Heart right ventricle (tissue), 16 donors: ENCODE measurements around the gene KANK2. TPM values are rescaled to one million over a fixed set of nuclear protein-coding genes. Genes with fewer than 3 reads are reported as not detected.
"Not testable (repeated sequence)": the region's sequence is repeated elsewhere in the genome, so short reads cannot be mapped to it uniquely, and the experiment has no call there.

Experiments
- ATAC-seq, 8 donors: fragments of 200-7000 bp; cut with Tn5 transposase; one replicate each; pipeline ENCODE4 v1.9.1; 2020; ENCODE audit warnings: mild to moderate bottlenecking in 8 of 8, moderate library complexity in 8 of 8, moderate number of reproducible peaks in 1 of 8
- DNase-seq, 2 donors: peaks; one replicate each; pipeline ENCODE4 v3.0.0-alpha.2; 2020
- H3K27ac ChIP-seq, 10 donors: fragments of 200-600 bp; sonication (generic) in 2 of 10; one replicate each; pipeline versions ENCODE4 v1.5.0 to v1.8.0; 2020 to 2022; ENCODE audit warnings: mild to moderate bottlenecking in 3 of 10
- H3K27me3 ChIP-seq, 7 donors: fragments of 200-600 bp; one replicate each; pipeline ENCODE4 v1.8.0; 2021 to 2022; ENCODE audit warnings: mild to moderate bottlenecking in 2 of 7
- H3K36me3 ChIP-seq, 9 donors: fragments of 200-600 bp; sonication (generic) in 1 of 9; one replicate each; pipeline versions ENCODE4 v1.5.0 to v1.8.0; 2020 to 2022; ENCODE audit warnings: mild to moderate bottlenecking in 2 of 9
- H3K4me1 ChIP-seq, 9 donors: fragments of 200-600 bp; sonication (generic) in 1 of 9; one replicate each; pipeline versions ENCODE4 v1.5.0 to v1.8.0; 2020 to 2022; ENCODE audit warnings: mild to moderate bottlenecking in 4 of 9
- H3K4me3 ChIP-seq, 10 donors: fragments of 200-600 bp; sonication (generic) in 2 of 10; one replicate each; pipeline versions ENCODE4 v1.5.0 to v1.8.0; 2020 to 2022; ENCODE audit warnings: mild to moderate bottlenecking in 7 of 10, moderate library complexity in 2 of 10
- H3K9me3 ChIP-seq, 11 donors: fragments of 200-600 bp in 10 of 11; sonication (generic) in 2 of 11; one replicate each; pipeline versions ENCODE4 v1.5.0 to v1.8.0; 2013 to 2022; ENCODE audit warnings: mild to moderate bottlenecking in 2 of 11, control low read depth in 1 of 11, moderate library complexity in 1 of 11
- CTCF ChIP-seq, 9 donors: fragments of 200-600 bp; sonication (generic) in 2 of 9; IDR thresholded peaks; one replicate each; pipeline versions ENCODE4 v1.5.0 to v1.8.0; 2021 to 2022; ENCODE audit warnings: antibody characterized with exemption in 9 of 9, mild to moderate bottlenecking in 5 of 9, moderate library complexity in 1 of 9
- WGBS, 2 donors: extraction: QIAGEN DNeasy Blood & Tissue Kit; methylation state at CpG; one replicate each; pipeline ENCODE4 v1.1.7; 2013; ENCODE audit warnings: inconsistent platforms in 1 of 2; 5-methylcytosine and 5-hydroxymethylcytosine counted together
- intact Hi-C, 10 donors: fragments of 100-400 bp; cut with DNase I; formaldehyde crosslinking; loops; one replicate each; pipeline versions ENCODE4 v1.11.1 to v1.14.2; 2022
- polyA plus RNA-seq, 2 donors: library from polyadenylated mRNA; stranded (reverse); fragments of 200-250 nt; gene quantifications; one replicate each; pipeline ENCODE4 v1.2.3, GENCODE V29; 2013
- total RNA-seq, 10 donors: library from RNA; stranded (reverse); fragmentation: NEBNext Ultra II Directional in 3 of 10; extraction: Animal tissue kit (Norgen Biotek cat#: 25700) in 3 of 10; gene quantifications; one replicate each; pipeline versions ENCODE4 v1.2.1 to v1.2.4, GENCODE V29; 2021 to 2023
- donor health status: Arrhythmogenic right ventricular cardiomyopathy.
- donor health status: ischemic (EF 13 %, LVEDD 7.1; RV severe dilation, severe dysfunction).
- donor health status: healthy with polysubstance abuse.
- donor health status: DM: no; HTN: yes; CAD: no.
- donor health status: DM: no; HTN: no; CAD: no.
- donor health status: ischemic (EF 25% LVEDD 6.9; RV normal size, moderate dysfunction).
- donor health status: ischemic (EF 25% LVEDD 5.7; RV mildly dilated, moderate dysfunction).
- donor health status: healthy.
- donor health status: DM: yes; HTN: yes; CAD: no.
- donor health status: Ischemic cardiomyopathy.
- donor health status: ischemic (EF 35%, LVEDD 5.7; RV mildly dilated, moderate dysfunction).
- donor health status: nonischemic (EF 11% LVEDD 7.7; RV severe dilation, severe dysfunction).
- donor health status: DM: yes; HTN: yes; CAD: no.
- donor health status: PGD.
- donor health status: ischemic (EF 29% LVEDD 5.4; RV normal size, mild dysfunction).
- donor health status: nonischemic (EF 23%, LVEDD 6.1; RV moderate dilation, normal function).

KANK2 gene
- total and polyA plus RNA-seq, 12 donors: 165 to 355 (median 298) TPM

DNA sequence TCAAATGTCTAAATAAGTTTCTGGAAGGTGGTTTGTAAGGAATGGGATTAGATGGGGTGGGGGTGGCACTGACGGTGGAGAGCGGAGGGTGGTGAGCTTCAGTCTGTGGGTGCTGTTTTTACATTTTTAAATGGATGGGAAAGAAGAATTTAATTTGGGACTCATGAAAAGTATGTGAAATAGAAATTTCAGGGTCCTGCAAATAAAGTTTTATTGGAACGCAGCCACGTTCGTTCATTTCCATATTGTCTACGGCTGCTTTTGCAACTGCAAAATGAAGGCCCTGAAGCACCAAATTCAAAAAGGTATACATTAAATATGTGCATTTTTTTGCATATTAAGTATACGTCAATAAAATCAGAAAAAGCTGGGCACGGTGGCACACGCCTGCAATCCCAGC lies 9.9 kb downstream of the KANK2 start:
- no peak for TF ChIP-seq CTCF (IDR thresholded peaks at IDR 0.05)
- Histone ChIP-seq H3K9me3 (peaks cover 0 to 5% (median 0%) of the 10 kb centered on the region in 11 donors), H3K27me3 (no peaks in the 10 kb centered on the region), H3K27ac (peak overlapping the region in 4 of 10 donors; percentile 6 to 97 (median 36)), H3K36me3 (peaks cover 0 to 99% (median 50%) of the 10 kb centered on the region in 9 donors), H3K4me1 (peaks cover 15 to 79% (median 59%) of the 10 kb centered on the region in 9 donors), H3K4me3 (no peak overlapping the region)
- no peak for DNase-seq
- 94% methylated on average over 9 of the region's 9 CpGs for WGBS, 2 donors
- intact Hi-C loops: no loop called here
- no peak for ATAC-seq

DNA sequence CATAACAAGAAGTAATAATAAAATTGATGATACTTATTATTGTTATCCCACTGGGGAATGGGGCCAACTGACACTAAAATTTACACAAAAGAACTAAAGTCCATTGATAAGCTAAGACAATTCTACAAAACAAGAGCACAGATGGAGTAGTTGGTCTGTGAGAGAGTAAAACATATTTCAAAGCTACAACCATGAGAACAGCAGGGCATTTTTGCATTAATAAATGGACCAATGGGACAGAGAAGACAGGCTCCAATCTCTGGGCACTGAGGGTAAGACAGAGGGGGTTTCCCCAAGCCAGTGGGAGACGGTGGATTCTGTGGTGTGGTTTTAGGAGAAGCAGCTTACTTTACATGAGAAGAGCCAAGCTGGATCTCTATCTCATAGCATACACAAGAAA lies 14.4 kb downstream of the KANK2 start:
- ATAC-seq (no peak), DNase-seq (no peak)
- intact Hi-C loops: no loop called here
- Histone ChIP-seq H3K36me3 (peaks cover 0 to 95% (median 42%) of the 10 kb centered on the region in 9 donors), H3K4me3 (no peak overlapping the region), H3K4me1 (peaks cover 8 to 64% (median 41%) of the 10 kb centered on the region in 9 donors), H3K27ac (peak overlapping the region in 1 of 10 donors; percentile 13), H3K9me3 (peaks cover 0 to 5% (median 0%) of the 10 kb centered on the region in 11 donors), H3K27me3 (no peaks in the 10 kb centered on the region)
- TF ChIP-seq CTCF (IDR thresholded peaks at IDR 0.05): no peak
- WGBS, 2 donors: 93 to 98% methylated on average over 1 of the region's 1 CpG

DNA sequence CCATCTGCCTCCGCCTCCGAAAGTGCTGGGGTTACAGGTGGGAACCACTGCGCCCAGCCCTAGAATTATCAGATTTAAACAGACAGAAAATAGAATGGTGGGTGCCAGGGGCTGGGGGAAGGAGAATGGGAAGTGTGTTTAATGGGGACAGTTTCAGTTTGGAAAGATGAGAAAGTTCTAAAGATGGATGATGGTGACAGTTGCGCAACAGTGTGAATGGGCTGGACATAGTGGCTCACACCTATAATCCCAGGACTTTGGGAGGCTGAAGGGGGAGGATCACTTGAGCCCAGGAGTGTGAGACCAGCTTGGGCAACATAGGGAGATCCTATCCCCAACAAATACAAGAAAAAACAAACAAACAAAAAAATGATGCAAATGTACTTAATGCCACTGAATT lies 15.9 kb downstream of the KANK2 start:
- intact Hi-C loops: no loop called here
- ATAC-seq (no peak), DNase-seq (no peak)
- H3K4me3 ChIP-seq: no peak overlapping the region
- H3K27ac ChIP-seq: peak overlapping the region in 4 of 10 donors; percentile 20 to 77 (median 24)
- WGBS, 2 donors: 91 to 93% methylated on average over 4 of the region's 4 CpGs
- H3K27me3 ChIP-seq: no peaks in the 10 kb centered on the region
- H3K4me1 ChIP-seq: peaks cover 8 to 53% (median 34%) of the 10 kb centered on the region in 9 donors
- no peak for TF ChIP-seq CTCF (IDR thresholded peaks at IDR 0.05)
- H3K36me3 ChIP-seq: peaks cover 3 to 95% (median 50%) of the 10 kb centered on the region in 9 donors
- H3K9me3 ChIP-seq: peaks cover 0 to 5% (median 0%) of the 10 kb centered on the region in 11 donors

DNA sequence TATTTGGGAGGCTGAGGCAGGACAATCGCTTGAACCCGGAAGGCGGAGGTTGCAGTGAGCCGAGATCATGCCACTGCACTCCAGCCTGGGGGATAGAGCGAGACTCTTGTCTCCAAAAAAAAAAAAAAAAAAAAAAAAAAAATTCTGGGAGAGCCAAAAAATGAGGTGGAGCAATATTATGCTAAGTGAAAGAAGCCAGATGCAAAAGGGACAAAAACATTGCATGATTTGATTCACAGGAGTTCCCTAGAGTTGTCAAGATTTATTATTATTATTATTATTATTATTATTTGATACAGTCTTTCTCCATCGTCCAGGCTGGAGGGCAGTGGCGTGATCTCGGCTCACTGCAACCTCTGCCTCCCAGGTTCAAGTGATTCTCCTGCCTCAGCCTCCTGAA lies 16.4 kb downstream of the KANK2 start:
- DNase-seq: not testable (repeated sequence)
- WGBS, 2 donors: 73 to 75% methylated on average over 8 of the region's 8 CpGs
- peak in 2 of 8 donors; percentile 17 to 36 for ATAC-seq

DNA sequence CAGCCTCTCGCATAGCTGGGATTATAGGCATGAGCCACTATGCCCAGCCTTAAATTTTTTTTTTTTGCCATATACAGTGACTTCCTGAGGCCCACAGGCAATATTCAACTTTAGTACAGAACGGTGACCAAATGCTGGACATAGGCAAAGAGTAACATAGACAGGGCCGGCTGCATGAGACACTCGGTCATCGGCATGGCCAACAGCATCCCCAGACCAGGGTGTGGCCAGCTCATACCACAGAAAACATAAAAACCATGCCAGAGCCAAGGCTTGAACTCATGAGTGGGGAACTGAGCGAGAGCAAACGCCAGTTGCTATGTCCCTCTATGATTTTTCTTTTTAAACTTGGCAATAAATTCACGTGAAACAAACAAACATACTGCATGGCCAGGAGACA lies 17.0 kb downstream of the KANK2 start:
- Histone ChIP-seq H3K4me3 (no peak overlapping the region), H3K27ac (peak overlapping the region in 9 of 10 donors; percentile 24 to 77 (median 56)), H3K27me3 (no peaks in the 10 kb centered on the region), H3K9me3 (peaks cover 0 to 5% (median 0%) of the 10 kb centered on the region in 11 donors), H3K36me3 (peaks cover 3 to 95% (median 51%) of the 10 kb centered on the region in 9 donors), H3K4me1 (peaks cover 8 to 47% (median 30%) of the 10 kb centered on the region in 9 donors)
- peak in 5 of 8 donors; percentile 21 to 58 (median 38) for ATAC-seq
- no peak for TF ChIP-seq CTCF (IDR thresholded peaks at IDR 0.05)
- intact Hi-C loops: no loop called here
- 48 to 49% methylated on average over 8 of the region's 8 CpGs for WGBS, 2 donors
- DNase-seq: no peak

More for the DNA sequence above, 16.4 kb downstream of the KANK2 start:
- H3K9me3 ChIP-seq, intact Hi-C loops, H3K27me3 ChIP-seq, H3K4me3 ChIP-seq: not testable (repeated sequence)
- H3K27ac ChIP-seq: peak overlapping the region in 6 of 10 donors; percentile 24 to 77 (median 56)
- H3K4me1 ChIP-seq: peaks cover 8 to 51% (median 33%) of the 10 kb centered on the region in 9 donors
- peaks cover 3 to 95% (median 50%) of the 10 kb centered on the region in 9 donors for H3K36me3 ChIP-seq
